HG02763 (cell line): ENCODE data around the gene CNTNAP1.
A peak's percentile ranks its signal among the peaks of the same experiment; 100 is the strongest.
"Not testable (repeated sequence)": the region's sequence is repeated elsewhere in the genome, so short reads cannot be mapped to it uniquely, and the experiment has no call there.

Experiments used
- ATAC-seq: cut with Tn5 transposase; IDR thresholded peaks from one replicate; pipeline ENCODE4 v1.9.1; 2021; ENCODE audit warnings: mild to moderate bottlenecking, moderate library complexity; ENCODE audit not compliant: unreplicated experiment

The CNTNAP1 gene

DNA sequence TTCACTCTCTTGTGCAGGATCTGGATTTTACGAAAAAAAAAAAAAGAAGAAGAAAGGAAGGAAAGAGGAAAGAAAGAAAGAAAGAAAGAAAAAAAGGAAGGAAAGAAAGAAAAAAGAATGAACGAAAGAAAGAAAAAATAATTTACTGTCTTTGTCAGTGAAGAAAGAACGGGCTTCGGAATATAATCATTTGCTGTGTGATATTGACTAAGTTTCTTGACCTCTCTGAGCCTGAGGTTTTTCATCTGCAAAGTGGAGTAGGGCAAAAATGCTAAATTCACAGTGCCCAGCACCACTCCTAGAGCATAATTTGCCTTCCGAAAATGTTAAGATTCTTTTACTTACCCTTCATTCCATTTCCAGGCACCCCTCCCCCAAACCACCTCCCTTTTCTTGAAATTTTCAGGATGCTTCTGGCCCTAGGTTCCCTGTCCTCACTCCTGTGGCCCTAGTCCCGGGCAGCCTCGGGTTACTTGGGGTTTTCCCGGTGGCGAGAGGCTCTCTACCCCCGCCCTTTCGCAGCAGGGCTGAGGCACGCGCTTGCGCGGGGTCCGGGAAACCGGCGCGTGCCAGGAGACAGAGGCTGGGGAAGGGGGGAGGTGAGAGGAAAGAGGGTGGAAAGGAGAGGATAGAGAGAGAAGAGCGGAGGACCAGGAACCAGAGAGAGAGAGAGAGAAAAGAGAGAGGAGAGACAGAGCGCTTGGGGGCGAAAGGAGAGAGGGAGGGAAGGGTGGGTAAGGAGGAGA is at the start of gene CNTNAP1:
TSS of gene CNTNAP1 (plus strand) at position 556 of the 746 bp plus-strand sequence. CDS start 299 bp downstream, outside the sequence.
- ATAC-seq = no peak

DNA sequence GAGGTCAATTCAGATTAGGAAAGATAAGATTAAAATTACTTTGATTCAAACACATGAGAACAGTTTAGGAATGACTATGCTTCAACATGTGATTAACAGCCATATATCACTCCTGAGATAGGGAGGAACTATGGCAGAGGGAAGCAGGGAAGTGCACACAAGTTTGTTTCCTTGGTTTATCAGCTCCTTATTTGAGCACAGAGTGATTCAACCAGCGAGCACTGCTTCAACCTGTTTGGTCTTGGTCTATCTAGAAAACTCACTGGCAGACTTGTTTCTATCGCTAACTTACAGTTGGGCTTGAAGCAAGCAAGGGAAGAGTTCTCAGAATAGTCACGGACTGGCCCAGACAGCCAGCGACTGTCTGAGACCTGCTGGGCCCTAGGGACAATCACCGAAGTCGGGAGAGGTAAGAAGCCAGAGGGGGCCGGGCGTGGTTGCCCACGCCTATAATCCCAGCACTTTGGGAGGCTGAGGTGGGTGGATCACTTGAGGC is 49.3 kb upstream of the CNTNAP1 start:
- no peak for ATAC-seq

- ATAC-seq = no peak
Observed at GRCh38 chr17:42639525-42640113, 42.7 kb upstream of the CNTNAP1 start.

DNA sequence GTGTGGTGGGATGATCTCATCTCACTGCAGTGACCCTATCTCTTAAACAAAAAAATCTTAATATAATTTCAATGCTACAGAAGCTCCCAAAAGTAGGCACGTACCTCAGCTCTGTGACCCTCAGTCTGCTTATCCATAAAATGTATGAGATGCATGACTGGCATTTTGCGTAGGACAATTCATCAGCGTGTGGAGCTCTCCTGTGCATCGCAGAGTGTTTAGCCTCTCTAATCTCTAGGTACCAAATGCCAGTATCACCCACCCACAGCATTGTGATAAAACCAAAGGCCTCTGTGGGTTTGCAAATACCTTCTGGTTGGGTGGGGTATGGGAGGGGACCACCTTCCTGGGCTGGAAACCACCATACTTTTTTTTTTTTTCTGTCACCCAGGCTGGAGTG is 42.2 kb upstream of the CNTNAP1 start:
- no peak for ATAC-seq

DNA sequence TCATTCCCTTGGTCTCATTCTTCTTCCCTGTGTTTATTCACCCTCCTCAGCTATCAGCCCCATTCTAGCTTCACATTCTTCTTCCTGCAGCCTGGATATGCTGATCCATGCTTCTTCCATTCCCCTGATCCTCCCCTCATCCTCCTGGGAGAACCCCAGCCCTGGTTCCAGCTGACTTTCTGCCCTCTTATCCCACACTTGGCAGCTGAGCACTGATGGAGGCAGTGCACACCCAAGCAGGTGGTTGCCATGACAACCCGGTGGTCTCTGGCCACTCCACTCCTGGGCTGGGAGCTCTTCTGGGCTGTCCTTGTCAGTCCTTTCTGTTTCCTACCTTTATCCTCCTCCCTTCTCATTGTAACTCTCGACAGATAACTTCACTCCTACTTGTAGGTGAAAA is 40.0 kb upstream of the CNTNAP1 start:
- no peak for ATAC-seq

DNA sequence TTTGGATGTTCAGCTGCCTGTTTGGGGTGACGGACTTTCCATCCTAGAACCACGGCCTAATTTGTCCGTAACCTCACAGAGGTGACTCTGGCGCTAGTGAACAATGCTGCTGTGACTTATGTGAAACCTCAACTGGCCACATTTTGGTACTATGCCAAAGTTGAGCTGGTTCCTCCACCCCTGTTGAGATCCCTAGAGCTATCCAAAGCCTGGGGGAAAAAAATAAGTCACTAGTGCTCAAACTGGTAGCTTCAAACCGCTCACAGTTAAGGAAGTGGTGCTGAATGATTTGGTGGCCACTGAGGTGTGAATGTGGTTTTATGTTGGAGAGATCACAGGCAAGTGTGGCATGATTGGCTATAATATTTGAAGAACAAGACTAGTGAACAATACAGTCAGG is 34.6 kb upstream of the CNTNAP1 start:
- ATAC-seq = no peak

GRCh38 chr17:42651392-42651791 is 30.9 kb upstream of the CNTNAP1 start:
- no peak for ATAC-seq

- ATAC-seq = no peak
Observed at GRCh38 chr17:42653179-42654124, 28.9 kb upstream of the CNTNAP1 start.

GRCh38 chr17:42655528-42655927 is 26.8 kb upstream of the CNTNAP1 start:
- ATAC-seq = no peak

- no peak for ATAC-seq
Observed at GRCh38 chr17:42657824-42658588, 24.3 kb upstream of the CNTNAP1 start.

DNA sequence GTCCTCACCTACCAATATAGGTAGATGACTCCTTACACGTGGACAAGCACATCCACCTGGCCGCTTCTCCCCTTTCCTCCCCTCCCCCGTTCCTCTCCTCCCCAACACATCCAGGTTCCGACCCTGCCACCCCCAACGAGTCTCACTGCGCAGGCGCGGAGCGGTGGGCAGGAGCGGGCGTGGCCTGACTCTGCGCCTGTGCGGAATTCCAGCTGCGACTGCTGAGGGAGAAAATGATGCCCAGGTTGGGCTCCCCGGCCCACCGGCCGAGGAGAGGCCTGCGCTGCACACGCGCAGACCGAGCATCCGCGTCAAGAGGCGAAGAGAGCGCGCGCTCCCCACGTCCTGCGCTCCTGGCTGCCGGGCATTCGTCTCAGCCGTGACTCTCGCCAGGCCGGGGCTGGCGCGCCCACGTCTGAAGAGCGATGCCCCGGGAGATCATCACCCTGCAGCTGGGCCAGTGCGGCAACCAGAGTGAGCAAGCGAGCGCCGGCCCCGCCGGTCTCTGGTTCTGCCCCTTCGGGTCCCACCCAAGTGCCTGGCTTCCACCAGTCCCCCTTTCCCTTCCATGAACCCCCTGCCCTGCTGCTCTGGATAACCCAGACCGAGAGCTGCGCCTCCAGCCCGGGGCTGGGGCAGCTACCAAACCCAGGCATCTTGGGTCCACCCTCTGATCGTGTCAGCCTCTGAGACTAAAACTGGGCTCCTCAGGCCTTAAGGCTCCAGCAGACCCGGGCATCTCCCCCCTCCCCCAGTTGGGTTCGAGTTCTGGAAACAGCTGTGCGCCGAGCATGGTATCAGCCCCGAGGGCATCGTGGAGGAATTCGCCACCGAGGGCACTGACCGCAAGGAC is 23.0 kb upstream of the CNTNAP1 start, which contains the start of gene TUBG2:
TSS of gene TUBG2 (plus strand) at position 206 of the 853 bp plus-strand sequence. CDS start at position 426, 220 bp downstream.
- ATAC-seq = peak; percentile 63

GRCh38 chr17:42659932-42660274 is 22.4 kb upstream of the CNTNAP1 start:
- not testable (repeated sequence) for ATAC-seq

- no peak for ATAC-seq
Observed at GRCh38 chr17:42660692-42661345, 21.5 kb upstream of the CNTNAP1 start.

- ATAC-seq = no peak
Observed at GRCh38 chr17:42665581-42666001, 16.7 kb upstream of the CNTNAP1 start.

DNA sequence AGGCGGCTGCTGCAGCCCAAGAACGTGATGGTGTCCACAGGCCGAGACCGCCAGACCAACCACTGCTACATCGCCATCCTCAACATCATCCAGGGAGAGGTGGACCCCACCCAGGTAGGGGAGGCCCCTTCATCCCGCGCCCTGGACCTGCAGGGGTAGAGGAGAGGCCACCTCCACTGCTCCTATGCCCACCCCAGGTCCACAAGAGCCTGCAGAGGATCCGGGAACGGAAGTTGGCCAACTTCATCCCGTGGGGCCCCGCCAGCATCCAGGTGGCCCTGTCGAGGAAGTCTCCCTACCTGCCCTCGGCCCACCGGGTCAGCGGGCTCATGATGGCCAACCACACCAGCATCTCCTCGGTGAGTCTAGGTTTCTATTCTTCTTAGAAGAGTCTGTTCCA is 16.2 kb upstream of the CNTNAP1 start:
- ATAC-seq = not testable (repeated sequence)

DNA sequence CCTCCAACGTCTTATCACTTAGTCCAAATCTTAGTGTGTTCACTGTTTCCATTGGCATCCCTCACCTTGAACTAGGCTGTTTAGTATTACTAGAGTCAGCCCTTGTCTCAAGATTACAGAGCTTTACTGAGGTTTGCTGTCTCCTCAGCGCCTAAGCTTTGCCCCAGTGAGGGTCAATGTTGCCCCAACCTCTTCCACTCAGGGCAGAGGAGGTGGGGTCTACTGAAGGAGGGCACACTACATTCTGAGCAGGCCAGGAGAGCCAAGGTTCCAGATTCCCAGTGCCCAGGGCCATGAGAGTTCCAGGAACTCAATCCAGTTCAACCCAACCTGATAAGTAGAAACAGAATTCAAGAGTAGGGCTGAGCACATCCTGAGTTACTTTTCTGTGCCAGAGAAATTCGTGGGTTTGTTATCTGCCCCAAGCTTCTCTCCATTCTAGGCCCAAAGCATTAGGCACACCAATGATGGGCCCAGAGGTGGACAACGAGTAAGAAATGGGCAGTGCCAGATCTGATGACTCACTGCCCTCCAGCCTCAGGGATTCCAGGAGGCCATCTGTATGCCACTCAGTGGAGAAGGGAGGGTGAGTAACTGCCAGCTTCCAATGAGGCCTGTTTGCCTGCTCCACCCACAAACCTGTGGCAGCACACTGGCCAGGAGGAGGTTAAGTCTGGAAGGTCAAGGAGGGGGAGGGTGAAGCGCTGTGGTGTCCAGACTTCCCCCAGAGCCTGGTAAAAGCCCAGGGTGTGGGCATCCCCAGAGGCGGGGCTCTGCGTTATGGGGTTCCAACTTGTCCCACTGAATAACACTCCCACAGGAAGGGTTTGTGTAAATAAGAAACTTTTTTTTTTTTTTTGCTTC is 15.0 kb upstream of the CNTNAP1 start:
- no peak for ATAC-seq

GRCh38 chr17:42669705-42669976 is 12.7 kb upstream of the CNTNAP1 start:
- ATAC-seq = no peak
